OCI-LY3 (cell line): ENCODE results near the gene ARID3C.

Experiments
- EZH2phosphoT487 ChIP-seq: fragments of 200-600 bp; shearing (Covaris generic); IDR thresholded peaks from 2 replicates; pipeline ENCODE4 v1.6.1; 2018; ENCODE audit warnings: antibody characterized with exemption, mixed run types, low read depth
- TF ChIP-seq, protein P1 (sequence below): fragments of 200-600, 300-600 bp; sonication (generic); IDR thresholded peaks from 2 replicates; pipeline ENCODE4 v1.5.1; 2014; ENCODE audit warnings: antibody characterized with exemption, low read length, low read depth

- TF ChIP-seq, protein P1, sequence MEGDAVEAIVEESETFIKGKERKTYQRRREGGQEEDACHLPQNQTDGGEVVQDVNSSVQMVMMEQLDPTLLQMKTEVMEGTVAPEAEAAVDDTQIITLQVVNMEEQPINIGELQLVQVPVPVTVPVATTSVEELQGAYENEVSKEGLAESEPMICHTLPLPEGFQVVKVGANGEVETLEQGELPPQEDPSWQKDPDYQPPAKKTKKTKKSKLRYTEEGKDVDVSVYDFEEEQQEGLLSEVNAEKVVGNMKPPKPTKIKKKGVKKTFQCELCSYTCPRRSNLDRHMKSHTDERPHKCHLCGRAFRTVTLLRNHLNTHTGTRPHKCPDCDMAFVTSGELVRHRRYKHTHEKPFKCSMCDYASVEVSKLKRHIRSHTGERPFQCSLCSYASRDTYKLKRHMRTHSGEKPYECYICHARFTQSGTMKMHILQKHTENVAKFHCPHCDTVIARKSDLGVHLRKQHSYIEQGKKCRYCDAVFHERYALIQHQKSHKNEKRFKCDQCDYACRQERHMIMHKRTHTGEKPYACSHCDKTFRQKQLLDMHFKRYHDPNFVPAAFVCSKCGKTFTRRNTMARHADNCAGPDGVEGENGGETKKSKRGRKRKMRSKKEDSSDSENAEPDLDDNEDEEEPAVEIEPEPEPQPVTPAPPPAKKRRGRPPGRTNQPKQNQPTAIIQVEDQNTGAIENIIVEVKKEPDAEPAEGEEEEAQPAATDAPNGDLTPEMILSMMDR: no peak
- no peak for TF ChIP-seq EZH2phosphoT487
Observed at GRCh38 chr9:34658461-34658860, 29.6 kb upstream of the ARID3C start.
